H1 (cell line): ENCODE measurements around the gene MYOD1. TPM values are rescaled to one million over a fixed set of nuclear protein-coding genes. Genes with fewer than 3 reads are reported as not detected.

Source experiments
- CTCF ChIA-PET: fragments of 300-600 bp; sonication (Branson Sonifier 250); formaldehyde crosslinking; loops from one replicate; lab custom pipeline; 2021; ENCODE audit not compliant: partially characterized antibody; lab: Charles Lee
- POLR2A ChIA-PET: fragments of 300-600 bp; sonication (Branson Sonifier 250); formaldehyde crosslinking; loops from one replicate; lab custom pipeline; 2021; ENCODE audit warnings: inconsistent platforms; ENCODE audit not compliant: partially characterized antibody; lab: Charles Lee
- DNase-seq, 2 experiments: peaks; one replicate each; pipeline versions ENCODE4 v3.0.0 to v3.0.0-alpha.2; 2010 to 2022; ENCODE audit warnings: low spot score in 2 of 2, low read depth in 1 of 2, mixed read lengths in 1 of 2
- FAIRE-seq: peaks from 2 replicates; lab custom pipeline; 2011; peaks lifted over from hg19 to GRCh38; lab: Jason Lieb, UNC
- H2AFZ ChIP-seq: 2 replicates; pipeline ENCODE4 v1.8.1; 2012; ENCODE audit warnings: low read length, inconsistent platforms
- H2AK5ac ChIP-seq: 2 replicates; pipeline ENCODE4 v1.6.1; 2013; ENCODE audit warnings: low read depth, low read length
- H2BK120ac ChIP-seq: replicated peaks from 2 replicates; pipeline ENCODE3; 2013; ENCODE audit warnings: low read depth, low read length, inconsistent platforms
- H2BK12ac ChIP-seq: 2 replicates; pipeline ENCODE4 v1.6.1; 2013; ENCODE audit warnings: low read depth, low read length
- H2BK15ac ChIP-seq: 2 replicates; pipeline ENCODE4 v1.6.1; 2013; ENCODE audit warnings: low read length
- H2BK20ac ChIP-seq: 2 replicates; pipeline ENCODE4 v1.6.1; 2013; ENCODE audit warnings: low read length
- H2BK5ac ChIP-seq: 2 replicates; pipeline ENCODE4 v1.6.1; 2013; ENCODE audit warnings: low read depth, low read length
- H3K14ac ChIP-seq: 2 replicates; pipeline ENCODE4 v1.6.1; 2013; ENCODE audit warnings: inconsistent platforms; ENCODE audit not compliant: insufficient read length
- H3K18ac ChIP-seq: 2 replicates; pipeline ENCODE4 v1.6.1; 2013; ENCODE audit warnings: low read length; ENCODE audit errors: extremely low read depth
- H3K23ac ChIP-seq: 2 replicates; pipeline ENCODE4 v1.6.1; 2013; ENCODE audit warnings: inconsistent platforms; ENCODE audit not compliant: insufficient read length
- H3K23me2 ChIP-seq: 2 replicates; pipeline ENCODE4 v1.6.1; 2013; ENCODE audit warnings: low read depth, low read length
- H3K27ac ChIP-seq: 2 replicates; pipeline ENCODE4 v1.6.1; 2011; ENCODE audit warnings: low read depth, low read length, inconsistent platforms
- H3K27me3 ChIP-seq, 4 experiments: replicated peaks in 1 of 4; 1 replicate in 1 of 4; 2 replicates in 3 of 4; pipeline versions ENCODE4 v1.6.1 to v1.8.1; 2011 to 2013; ENCODE audit warnings: low read length in 3 of 4, mild to moderate bottlenecking in 3 of 4, inconsistent platforms in 2 of 4, mixed read lengths in 2 of 4, moderate library complexity in 1 of 4; ENCODE audit not compliant: control insufficient read depth in 3 of 4, insufficient read depth in 3 of 4; ENCODE audit errors: extremely low read depth in 1 of 4
- H3K36me3 ChIP-seq, 4 experiments: 2 replicates each; pipeline versions ENCODE4 v1.6.1 to v1.8.1; 2011 to 2013; ENCODE audit warnings: mild to moderate bottlenecking in 4 of 4, low read length in 3 of 4, moderate library complexity in 2 of 4, control low read depth in 1 of 4, inconsistent platforms in 1 of 4; ENCODE audit not compliant: insufficient read depth in 4 of 4, control insufficient read depth in 2 of 4
- H3K4ac ChIP-seq: replicated peaks from 2 replicates; pipeline ENCODE3; 2013; ENCODE audit warnings: low read length, low read depth, mixed read lengths, inconsistent platforms; ENCODE audit not compliant: insufficient read length
- H3K4me1 ChIP-seq, 4 experiments: replicated peaks in 1 of 4; 1 replicate in 1 of 4; 2 replicates in 3 of 4; pipeline versions ENCODE4 v1.6.1 to v1.8.1; 2011 to 2013; ENCODE audit warnings: low read length in 3 of 4, inconsistent platforms in 2 of 4, mixed read lengths in 1 of 4; ENCODE audit not compliant: insufficient read depth in 4 of 4, control insufficient read depth in 3 of 4
- H3K4me2 ChIP-seq, 2 experiments: 2 replicates each; pipeline versions ENCODE4 v1.6.1 to v1.8.1; 2011 to 2013; ENCODE audit warnings: low read depth in 2 of 2, low read length in 2 of 2, control low read depth in 1 of 2, inconsistent platforms in 1 of 2, mild to moderate bottlenecking in 1 of 2; ENCODE audit not compliant: insufficient read depth in 1 of 2
- H3K4me3 ChIP-seq, 4 experiments: fragments of 200-600, 300-600 bp in 1 of 4; sonication (generic), shearing (Covaris generic), sonication (Bioruptor Twin) in 1 of 4; 2 replicates each; pipeline versions ENCODE4 v1.5.1 to v1.8.1; 2011 to 2016; ENCODE audit warnings: low read length in 4 of 4, low read depth in 3 of 4, control low read depth in 2 of 4, inconsistent platforms in 2 of 4, mild to moderate bottlenecking in 2 of 4, mixed read lengths in 1 of 4, moderate library complexity in 1 of 4; ENCODE audit not compliant: insufficient read depth in 2 of 4; ENCODE audit errors: extremely low read depth in 1 of 4
- H3K56ac ChIP-seq: replicated peaks from 2 replicates; pipeline ENCODE3; 2013; ENCODE audit warnings: low read depth, mild to moderate bottlenecking, mixed read lengths, low read length, inconsistent platforms; ENCODE audit not compliant: insufficient read length
- H3K79me1 ChIP-seq: 2 replicates; pipeline ENCODE4 v1.6.1; 2013; ENCODE audit warnings: low read depth, low read length, control low read depth
- H3K79me2 ChIP-seq, 2 experiments: 2 replicates each; pipeline versions ENCODE4 v1.6.1 to v1.8.1; 2012 to 2013; ENCODE audit warnings: low read length in 2 of 2, mild to moderate bottlenecking in 2 of 2, inconsistent platforms in 1 of 2; ENCODE audit not compliant: insufficient read depth in 2 of 2, control insufficient read depth in 1 of 2
- H3K9ac ChIP-seq, 4 experiments: replicated peaks in 1 of 4; 1 replicate in 1 of 4; 2 replicates in 3 of 4; pipeline versions ENCODE4 v1.6.1 to v1.8.1; 2011 to 2013; ENCODE audit warnings: low read depth in 3 of 4, low read length in 3 of 4, control low read depth in 2 of 4, mild to moderate bottlenecking in 2 of 4, moderate library complexity in 2 of 4, inconsistent platforms in 1 of 4; ENCODE audit errors: extremely low read depth in 1 of 4
- H3K9me3 ChIP-seq, 2 experiments: 2 replicates each; pipeline versions ENCODE4 v1.6.1 to v1.8.1; 2012 to 2013; ENCODE audit warnings: mild to moderate bottlenecking in 2 of 2, moderate library complexity in 2 of 2, control low read depth in 1 of 2, inconsistent platforms in 1 of 2, low read depth in 1 of 2, low read length in 1 of 2, mixed read lengths in 1 of 2; ENCODE audit not compliant: insufficient read depth in 2 of 2
- H4K20me1 ChIP-seq, 2 experiments: replicated peaks in 1 of 2; 2 replicates each; pipeline versions ENCODE3 to v1.8.1; 2011 to 2013; ENCODE audit warnings: inconsistent platforms in 2 of 2, low read length in 2 of 2, mild to moderate bottlenecking in 1 of 2; ENCODE audit not compliant: insufficient read depth in 2 of 2, control insufficient read depth in 1 of 2
- H4K5ac ChIP-seq: 2 replicates; pipeline ENCODE4 v1.6.1; 2013; ENCODE audit warnings: low read length, low read depth, mixed read lengths, inconsistent platforms; ENCODE audit not compliant: insufficient read length
- H4K8ac ChIP-seq: 2 replicates; pipeline ENCODE4 v1.8.0; 2013; ENCODE audit warnings: mild to moderate bottlenecking, moderate library complexity, low read length, inconsistent platforms; ENCODE audit not compliant: insufficient read depth; ENCODE audit errors: extremely low read depth
- H4K91ac ChIP-seq: replicated peaks from 2 replicates; pipeline ENCODE3; 2013; ENCODE audit warnings: low read length, mixed read lengths, inconsistent platforms; ENCODE audit not compliant: insufficient read length
- CTCF ChIP-seq, 3 experiments: IDR thresholded peaks; 1 replicate in 2 of 3; 2 replicates in 1 of 3; pipeline versions ENCODE4 v1.5.1 to v1.6.1; 2011; ENCODE audit warnings: low read length in 3 of 3, mild to moderate bottlenecking in 3 of 3, inconsistent platforms in 2 of 3, low read depth in 1 of 3, moderate library complexity in 1 of 3; ENCODE audit not compliant: insufficient read depth in 1 of 3; ENCODE audit errors: control extremely low read depth in 1 of 3
- EZH2 ChIP-seq: fragments of 200-600 bp; sonication (generic); IDR thresholded peaks from 2 replicates; pipeline ENCODE4 v1.7.1; 2012; ENCODE audit warnings: low read depth, mild to moderate bottlenecking, moderate library complexity, low read length, inconsistent platforms; ENCODE audit not compliant: severe bottlenecking
- FOSL1 ChIP-seq: IDR thresholded peaks from 2 replicates; pipeline ENCODE4 v1.6.1; 2011; ENCODE audit warnings: mild to moderate bottlenecking, low read depth, low read length, moderate library complexity; ENCODE audit not compliant: insufficient read depth
- MAX ChIP-seq: IDR thresholded peaks from 2 replicates; pipeline ENCODE4 v1.6.1; 2012; ENCODE audit warnings: inconsistent platforms
- RBBP5 ChIP-seq: IDR thresholded peaks from 2 replicates; pipeline ENCODE4 v1.7.1; 2012; ENCODE audit warnings: low read depth, mild to moderate bottlenecking, inconsistent platforms, low read length, moderate library complexity, borderline replicate concordance
- RNF2 ChIP-seq: fragments of 200-900, 300-1000 bp; sonication (generic); IDR thresholded peaks from 2 replicates; pipeline ENCODE4 v1.7.1; 2016; ENCODE audit warnings: borderline replicate concordance, low read depth, mild to moderate bottlenecking, antibody characterized with exemption, low read length; ENCODE audit not compliant: poor library complexity, severe bottlenecking; ENCODE audit errors: missing control alignments
- SP1 ChIP-seq: IDR thresholded peaks from 2 replicates; pipeline ENCODE4 v1.6.1; 2011; ENCODE audit warnings: low read depth, low read length
- SUZ12 ChIP-seq: fragments of 200-600 bp; sonication (generic); IDR thresholded peaks from 2 replicates; pipeline ENCODE4 v1.6.1; 2012; ENCODE audit warnings: mild to moderate bottlenecking, inconsistent platforms, low read length, moderate library complexity, mixed read lengths
- TCF12 ChIP-seq: IDR thresholded peaks from 2 replicates; pipeline ENCODE4 v1.6.1; 2011; ENCODE audit warnings: low read depth, mild to moderate bottlenecking, low read length
- WGBS, 2 experiments: shearing (Covaris generic) in 1 of 2; methylation state at CpG; one replicate each; pipeline versions ENCODE4 v1.1.6 to v1.1.7; 2013 to 2015; ENCODE audit warnings: low lambda C conversion rate in 2 of 2, mixed read lengths in 2 of 2, inconsistent platforms in 1 of 2, low coverage in 1 of 2, missing lambda C conversion rate in 1 of 2; ENCODE audit not compliant: insufficient replicate concordance in 2 of 2, insufficient coverage in 1 of 2, insufficient read length in 1 of 2; ENCODE audit errors: extremely low coverage in 1 of 2, missing lambda C conversion rate in 1 of 2; 5-methylcytosine and 5-hydroxymethylcytosine counted together
- polyA plus RNA-seq, 7 experiments: library from polyadenylated mRNA; depleted of rRNA in 3 of 7; stranded (reverse) in 5 of 7; unstranded in 2 of 7; fragments of >200 nt in 5 of 7; fragments of 200-250 nt in 2 of 7; gene quantifications; 1 replicate in 5 of 7; 2 replicates in 1 of 7; 4 replicates in 1 of 7; pipeline versions ENCODE4 v1.2.1 to v1.2.3, GENCODE V29; 2011 to 2013; ENCODE audit warnings: missing spikeins in 2 of 7, mixed read lengths in 2 of 7
- total RNA-seq: library from RNA; stranded (reverse); fragmentation: NEBNext Ultra II Directional; extraction: Animal tissue kit (Norgen Biotek cat#: 25700); gene quantifications from 2 replicates; pipeline ENCODE4 v1.2.1, GENCODE V29; 2021

MYOD1 gene
- total and polyA plus RNA-seq, 2 of the 8 experiments (the other 6 are each of a cell fraction or from before 2014, with no cell fraction given): not detected

GRCh38 chr11:17718510-17718962 lies 835 bp upstream of the MYOD1 start:
- Histone ChIP-seq H3K18ac (no peak overlapping the region), H3K4ac (no peak overlapping the region), H3K36me3 (no peaks in the 10 kb centered on the region; a peak in 1 of 8 replicates), H3K9me3 (peaks cover 0 to 5% of the 10 kb centered on the region in 2 experiments; a peak in 1 of 4 replicates), H2BK12ac (no peak overlapping the region), H3K14ac (no peak overlapping the region), H3K27me3 (peaks cover 57 to 82% (median 75%) of the 10 kb centered on the region in 4 experiments), H2AK5ac (no peak overlapping the region), H2BK20ac (no peak overlapping the region), H4K5ac (no peak overlapping the region), H4K8ac (no peak overlapping the region), H3K79me1 (no peaks in the 10 kb centered on the region), H4K20me1 (peaks cover 7 to 9% of the 10 kb centered on the region in 2 experiments), H3K4me1 (peaks cover 0 to 31% (median 14%) of the 10 kb centered on the region in 4 experiments; a peak in 6 of 7 replicates), H2BK120ac (no peak overlapping the region), H3K23me2 (peaks cover 8% of the 10 kb centered on the region), H4K91ac (no peak overlapping the region), H3K56ac (no peak overlapping the region), H2AFZ (peak overlapping the region; percentile 22), H3K4me2 (peak overlapping the region; percentile 81 to 98), H3K23ac (no peak overlapping the region), H3K9ac (no peak overlapping the region), H2BK15ac (no peak overlapping the region), H2BK5ac (no peak overlapping the region), H3K27ac (no peak overlapping the region), H3K4me3 (peak overlapping the region; percentile 28 to 56 (median 48); a peak in 7 of 8 replicates), H3K79me2 (no peaks in the 10 kb centered on the region)
- no peak for FAIRE-seq
- WGBS, 2 experiments: 17% methylated on average over 16 of the region's 16 CpGs; no CpG with 5 or more reads in 1 of the 2 experiments
- no peak for DNase-seq
- CTCF ChIA-PET: interaction anchor here (0.7 to 15.7 kb wide), 16 partner anchors 10 to 364 kb away, joined by 3 to 290 read pairs (median 4); partner anchors contain the start of gene KCNC1
- POLR2A ChIA-PET: interaction anchor here (1.2 to 1.5 kb wide), 2 partner anchors 16 to 119 kb away, joined by 3 to 5 read pairs; partner anchors contain the start of gene KCNC1
- TF ChIP-seq RBBP5: 0 out of 2 replicates have a peak, but pooled peaks have one; percentile 18
- peak; percentile 69 for TF ChIP-seq EZH2
- peak; percentile 24 for TF ChIP-seq RNF2
- TF ChIP-seq CTCF (IDR thresholded peaks at IDR 0.05; ENCODE audit: control extremely low read depth in 1 of 3, insufficient read depth in 1 of 3, low read depth in 1 of 3, low read length in 3 of 3): no peak
- TF ChIP-seq FOSL1: no peak
- TF ChIP-seq SUZ12: peak; percentile 87; the same call in 1 of the 2 replicates
- TF ChIP-seq SP1: no peak
- TF ChIP-seq TCF12: no peak
- no peak for TF ChIP-seq MAX
